GM18526 (cell line): ENCODE data around the gene MVP.

Experiments
- POLR2A ChIP-seq: IDR thresholded peaks from 3 replicates; pipeline ENCODE4 v1.6.1; 2011; ENCODE audit not compliant: insufficient read length; ENCODE audit errors: extremely low read depth

MVP gene

GRCh38 chr16:29825145-29826044, 5.1 kb downstream of the MVP start:
- TF ChIP-seq POLR2A, result no peak

DNA sequence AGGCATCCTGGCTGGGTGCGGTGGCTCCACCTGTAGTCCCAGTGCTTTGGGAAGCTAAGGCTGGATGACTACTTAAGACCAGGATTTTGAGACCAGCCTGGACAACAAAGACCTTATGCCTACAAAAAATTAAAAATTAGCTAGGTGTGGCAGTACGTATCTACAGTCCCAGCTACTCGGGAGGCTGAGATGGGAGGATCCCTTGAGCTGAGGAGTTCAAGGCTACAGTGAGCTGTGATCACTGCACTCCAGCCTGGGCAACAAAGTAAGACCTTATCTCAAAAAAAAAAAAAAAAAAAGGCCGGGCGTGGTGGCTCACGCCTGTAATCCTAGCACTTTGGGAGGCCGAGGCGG, 6.1 kb downstream of the MVP start:
- no peak for TF ChIP-seq POLR2A

- TF ChIP-seq POLR2A, result no peak
Measured at GRCh38 chr16:29830774-29831173, 10.5 kb downstream of the MVP start.

GRCh38 chr16:29831490-29831889, 11.2 kb downstream of the MVP start:
- no peak for TF ChIP-seq POLR2A

GRCh38 chr16:29834079-29834478, 13.8 kb downstream of the MVP start:
- no peak for TF ChIP-seq POLR2A

- TF ChIP-seq POLR2A, result no peak
Measured at GRCh38 chr16:29835926-29836325, 15.7 kb downstream of the MVP start.

DNA sequence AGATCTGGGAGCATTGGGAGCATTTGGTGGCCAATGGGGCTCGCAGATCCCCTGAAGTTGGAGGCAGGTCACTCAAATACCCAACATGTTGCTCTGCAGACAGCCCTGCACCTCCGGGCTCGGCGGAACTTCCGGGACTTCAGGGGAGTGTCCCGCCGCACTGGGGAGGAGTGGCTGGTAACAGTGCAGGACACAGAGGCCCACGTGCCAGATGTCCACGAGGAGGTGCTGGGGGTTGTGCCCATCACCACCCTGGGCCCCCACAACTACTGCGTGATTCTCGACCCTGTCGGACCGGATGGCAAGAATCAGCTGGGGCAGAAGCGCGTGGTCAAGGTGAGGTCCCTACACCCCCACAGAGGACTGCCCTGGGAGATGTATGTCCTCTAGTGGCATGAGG, 16.4 kb downstream of the MVP start:
- no peak for TF ChIP-seq POLR2A

- TF ChIP-seq POLR2A, result no peak
Measured at GRCh38 chr16:29837841-29838240, 17.6 kb downstream of the MVP start.

DNA sequence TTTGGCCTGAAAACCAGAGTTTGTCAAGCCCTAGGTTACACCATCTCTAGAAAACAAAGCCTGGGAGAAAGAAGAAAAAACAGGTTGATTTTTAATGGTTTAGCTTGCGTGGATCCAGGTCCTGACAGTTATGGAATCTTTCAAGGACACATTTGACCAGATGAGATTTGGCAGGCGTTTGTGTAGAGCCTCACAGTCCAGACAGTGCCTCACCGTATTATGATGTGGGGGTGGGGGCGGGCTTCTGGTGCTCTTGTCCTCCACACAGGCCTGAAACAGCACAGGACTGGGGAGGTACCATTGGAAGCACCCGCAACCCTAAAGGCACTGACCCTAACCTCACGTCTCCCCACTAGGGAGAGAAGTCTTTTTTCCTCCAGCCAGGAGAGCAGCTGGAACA, 19.6 kb downstream of the MVP start:
- no peak for TF ChIP-seq POLR2A

DNA sequence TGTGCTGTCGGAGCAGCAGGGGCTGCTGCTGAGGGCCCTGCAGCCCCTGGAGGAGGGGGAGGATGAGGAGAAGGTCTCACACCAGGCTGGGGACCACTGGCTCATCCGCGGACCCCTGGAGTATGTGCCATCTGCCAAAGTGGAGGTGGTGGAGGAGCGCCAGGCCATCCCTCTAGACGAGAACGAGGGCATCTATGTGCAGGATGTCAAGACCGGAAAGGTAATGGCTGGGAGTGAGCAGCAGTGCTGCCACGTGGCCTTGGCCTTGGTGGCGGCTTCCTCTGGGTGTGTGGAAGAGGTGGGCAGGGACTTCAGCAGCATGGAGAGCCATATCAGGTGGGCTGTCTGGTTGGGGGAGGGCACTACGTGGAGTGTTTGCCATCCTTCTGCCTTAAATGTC, 20.0 kb downstream of the MVP start:
- no peak for TF ChIP-seq POLR2A

- no peak for TF ChIP-seq POLR2A
Measured at GRCh38 chr16:29841631-29842030, 21.4 kb downstream of the MVP start.

DNA sequence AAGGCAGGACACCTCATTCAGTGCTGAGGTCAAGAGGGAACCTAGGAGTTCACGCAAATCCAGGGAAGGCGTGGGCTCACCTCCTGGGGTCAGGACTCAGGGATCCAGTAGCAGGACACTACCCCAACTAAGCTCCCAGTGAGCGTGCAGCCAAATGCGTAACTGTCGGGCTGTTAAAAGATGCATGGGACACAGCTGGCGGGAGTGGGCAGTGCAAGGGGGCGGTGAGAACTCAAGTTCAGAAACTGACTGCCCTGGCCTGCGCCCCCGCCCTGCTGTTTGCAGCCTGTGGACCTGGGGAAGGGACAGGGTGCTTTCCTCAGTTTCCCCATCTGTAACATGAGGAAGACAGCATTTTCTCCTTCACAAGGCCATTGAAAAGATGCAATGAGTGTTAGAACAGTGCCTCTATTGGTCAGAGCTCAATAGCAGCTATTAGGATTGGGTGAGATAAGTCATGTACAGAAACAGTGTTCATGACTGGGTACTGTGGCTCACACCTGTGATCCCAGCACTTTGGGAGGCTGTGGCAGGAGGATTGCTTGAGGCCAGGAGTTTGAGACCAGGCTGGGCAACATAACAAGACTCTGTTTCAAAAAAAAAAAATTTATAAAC, 22.6 kb downstream of the MVP start:
- no peak for TF ChIP-seq POLR2A

DNA sequence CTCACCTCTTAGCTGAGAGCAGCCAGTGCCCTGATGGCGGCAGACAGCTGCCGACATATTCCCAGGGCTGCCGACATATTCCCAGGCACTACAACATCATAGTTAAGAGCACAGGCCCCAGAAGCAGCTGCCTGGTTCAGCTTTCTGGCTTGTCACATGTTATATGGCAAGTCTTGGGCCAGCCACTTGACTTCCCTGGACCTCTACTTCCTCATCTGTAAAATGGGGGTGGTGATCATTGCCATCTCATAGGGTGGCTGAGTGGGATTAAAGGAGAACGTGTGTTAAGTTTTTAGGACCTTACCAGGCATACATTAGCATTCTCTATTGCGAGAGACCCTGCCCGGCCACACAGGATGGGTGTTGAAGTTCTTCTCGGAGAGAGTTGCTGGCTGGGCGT, 23.7 kb downstream of the MVP start:
- TF ChIP-seq POLR2A, result no peak

DNA sequence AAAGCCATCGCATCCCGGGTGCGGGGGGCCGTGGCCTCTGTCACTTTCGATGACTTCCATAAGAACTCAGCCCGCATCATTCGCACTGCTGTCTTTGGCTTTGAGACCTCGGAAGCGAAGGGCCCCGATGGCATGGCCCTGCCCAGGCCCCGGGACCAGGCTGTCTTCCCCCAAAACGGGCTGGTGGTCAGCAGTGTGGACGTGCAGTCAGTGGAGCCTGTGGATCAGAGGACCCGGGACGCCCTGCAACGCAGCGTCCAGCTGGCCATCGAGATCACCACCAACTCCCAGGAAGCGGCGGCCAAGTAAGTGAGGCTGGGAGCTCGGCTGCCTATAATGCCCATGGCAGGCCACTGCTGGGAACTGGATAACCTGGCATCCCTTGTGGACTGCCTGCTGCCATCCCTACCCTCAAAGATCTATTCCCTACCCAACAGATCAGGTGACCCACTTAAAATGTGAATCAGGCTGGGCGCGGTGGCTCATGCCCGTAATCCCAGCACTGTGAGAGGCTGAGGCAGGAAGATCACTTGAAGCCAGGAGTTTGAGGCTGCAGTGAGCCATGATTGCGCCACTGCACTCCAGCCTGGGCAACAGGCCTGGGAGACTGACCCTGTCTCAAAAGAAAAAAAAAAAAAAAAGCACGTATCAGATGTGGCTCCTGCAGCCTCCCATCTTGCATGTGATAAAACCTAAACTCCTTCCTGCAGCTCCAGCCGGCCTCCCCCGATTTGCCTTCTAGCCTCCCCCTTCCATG, 24.5 kb downstream of the MVP start:
- TF ChIP-seq POLR2A, result no peak

DNA sequence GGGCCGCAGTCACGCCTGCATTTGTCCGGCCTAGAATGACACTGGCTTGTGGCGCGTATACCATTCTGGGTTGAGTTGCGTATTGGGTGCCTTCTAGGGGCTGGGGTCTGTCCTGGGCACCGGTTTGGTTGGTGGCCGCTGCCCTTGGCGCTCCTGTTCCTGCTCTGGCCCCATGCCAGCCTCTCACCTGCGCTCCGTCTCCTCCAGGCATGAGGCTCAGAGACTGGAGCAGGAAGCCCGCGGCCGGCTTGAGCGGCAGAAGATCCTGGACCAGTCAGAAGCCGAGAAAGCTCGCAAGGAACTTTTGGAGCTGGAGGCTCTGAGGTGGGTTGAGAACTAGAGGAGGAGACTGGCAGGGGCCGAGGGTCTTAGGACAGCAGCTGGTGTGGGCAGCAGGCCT, 25.4 kb downstream of the MVP start:
- TF ChIP-seq POLR2A, result no peak
